Right lobe of liver (tissue), 6 donors: ENCODE measurements around the gene MIDN. TPM values are rescaled to one million over a fixed set of nuclear protein-coding genes. Genes with fewer than 3 reads are reported as not detected.

Source experiments
- ATAC-seq, 4 donors: fragments of 200-7000 bp; cut with Tn5 transposase; one replicate each; pipeline ENCODE4 v1.9.1; 2020; ENCODE audit warnings: mild to moderate bottlenecking in 4 of 4, moderate library complexity in 4 of 4
- DNase-seq, 3 donors: peaks; one replicate each; pipeline ENCODE4 v3.0.0-alpha.2; 2020
- H3K27ac ChIP-seq, 3 donors: fragments of 200-600 bp; one replicate each; pipeline ENCODE4 v1.8.0; 2022
- H3K27me3 ChIP-seq, 2 donors: fragments of 200-600 bp; one replicate each; pipeline ENCODE4 v1.8.0; 2022
- H3K36me3 ChIP-seq, 4 donors: fragments of 200-600 bp; sonication (generic) in 1 of 4; one replicate each; pipeline versions ENCODE4 v1.5.1 to v1.8.0; 2017 to 2022; ENCODE audit warnings: control low read depth in 1 of 4
- H3K4me1 ChIP-seq, 4 donors: fragments of 200-600 bp; sonication (generic) in 1 of 4; one replicate each; pipeline versions ENCODE4 v1.5.1 to v1.8.0; 2017 to 2022; ENCODE audit warnings: control low read depth in 1 of 4
- H3K4me3 ChIP-seq, 3 donors: fragments of 200-600 bp; one replicate each; pipeline ENCODE4 v1.8.0; 2022
- H3K9me3 ChIP-seq, 4 donors: fragments of 200-600 bp; sonication (generic) in 1 of 4; one replicate each; pipeline versions ENCODE4 v1.5.1 to v1.8.0; 2017 to 2022; ENCODE audit warnings: control low read depth in 1 of 4
- CTCF ChIP-seq, 4 donors: fragments of 200-600 bp in 3 of 4; fragments of 450-650 bp in 1 of 4; IDR thresholded peaks; one replicate each; pipeline versions ENCODE4 v1.5.1 to v1.8.0; 2016 to 2022; ENCODE audit warnings: antibody characterized with exemption in 4 of 4, mild to moderate bottlenecking in 2 of 4
- POLR2A ChIP-seq: fragments of 450-650 bp; IDR thresholded peaks from one replicate; pipeline ENCODE4 v1.6.1; 2017; ENCODE audit warnings: antibody characterized with exemption, mild to moderate bottlenecking
- WGBS: methylation state at CpG from one replicate; pipeline ENCODE4 v1.1.6; 2018; ENCODE audit warnings: low coverage, low lambda C conversion rate; ENCODE audit not compliant: insufficient coverage; ENCODE audit errors: missing lambda C conversion rate; 5-methylcytosine and 5-hydroxymethylcytosine counted together
- intact Hi-C, 2 donors: fragments of 100-400 bp; cut with DNase I; formaldehyde crosslinking; loops; one replicate each; pipeline versions ENCODE4 v1.11.2 to v1.14.1; 2022
- total RNA-seq, 6 experiments: library from RNA; depleted of rRNA in 2 of 6; stranded (reverse); fragments of >200 nt in 2 of 6; fragmentation: NEBNext Ultra II Directional in 3 of 6; extraction: Animal tissue kit (Norgen Biotek cat#: 25700) in 3 of 6; gene quantifications; one replicate each; pipeline versions ENCODE4 v1.1.0 to v1.2.4, GENCODE V29; 2016 to 2023
- donor health status: DM: no; HTN: yes; CAD: no.
- donor health status: DM: no; HTN: no; CAD: no.
- donor health status: DM: no; HTN: no; CAD: no.
- donor health status: DM: no; HTN: yes; CAD: no.
- donor health status: DM: no; HTN: yes; CAD: no.

The MIDN gene
- total RNA-seq, 6 experiments from 2014 or later = 22.3 to 55.1 (median 29.3) TPM

GRCh38 chr19:1225440-1226226 lies 22.8 kb upstream of the MIDN start:
- TF ChIP-seq POLR2A = no peak
- no peak for TF ChIP-seq CTCF (IDR thresholded peaks at IDR 0.05)
- H3K27me3 ChIP-seq = no peaks in the 10 kb centered on the region
- intact Hi-C loops = no loop called here
- H3K4me1 ChIP-seq = no peaks in the 10 kb centered on the region
- H3K27ac ChIP-seq = no peak overlapping the region
- H3K9me3 ChIP-seq = no peaks in the 10 kb centered on the region
- WGBS = 73% methylated on average over 2 of the region's 29 CpGs
- DNase-seq (no peak), ATAC-seq (no peak)
- no peak overlapping the region for H3K4me3 ChIP-seq
- peaks cover 0 to 35% (median 12%) of the 10 kb centered on the region in 4 donors for H3K36me3 ChIP-seq

GRCh38 chr19:1226227-1226518 lies 22.2 kb upstream of the MIDN start:
- ATAC-seq = no peak
- DNase-seq = no peak
- TF ChIP-seq CTCF (IDR thresholded peaks at IDR 0.05) (no peak), POLR2A (no peak)
- Histone ChIP-seq H3K4me3 (no peak overlapping the region), H3K27ac (no peak overlapping the region), H3K27me3 (no peaks in the 10 kb centered on the region), H3K9me3 (no peaks in the 10 kb centered on the region), H3K36me3 (peaks cover 0 to 30% (median 12%) of the 10 kb centered on the region in 4 donors), H3K4me1 (no peaks in the 10 kb centered on the region)
- WGBS = 90% methylated on average over 2 of the region's 11 CpGs
- intact Hi-C loops = no loop called here

GRCh38 chr19:1226522-1227303 lies 21.7 kb upstream of the MIDN start:
- no peak overlapping the region for H3K4me3 ChIP-seq
- no peaks in the 10 kb centered on the region for H3K9me3 ChIP-seq
- H3K27ac ChIP-seq = no peak overlapping the region
- ATAC-seq (no peak), DNase-seq (no peak)
- intact Hi-C loops = no loop called here
- peaks cover 0 to 27% (median 12%) of the 10 kb centered on the region in 4 donors for H3K36me3 ChIP-seq
- WGBS = no CpG with 5 or more reads among the region's 50 CpGs
- TF ChIP-seq POLR2A (no peak), CTCF (IDR thresholded peaks at IDR 0.05) (no peak)
- H3K4me1 ChIP-seq = no peaks in the 10 kb centered on the region
- H3K27me3 ChIP-seq = no peaks in the 10 kb centered on the region

GRCh38 chr19:1227304-1228054 lies 20.9 kb upstream of the MIDN start:
- Histone ChIP-seq H3K9me3 (no peaks in the 10 kb centered on the region), H3K4me3 (no peak overlapping the region), H3K27me3 (no peaks in the 10 kb centered on the region), H3K36me3 (peaks cover 0 to 20% (median 8%) of the 10 kb centered on the region in 4 donors), H3K27ac (no peak overlapping the region), H3K4me1 (no peaks in the 10 kb centered on the region)
- intact Hi-C loops = no loop called here
- WGBS = 90% methylated on average over 8 of the region's 56 CpGs
- TF ChIP-seq POLR2A = no peak
- no peak for TF ChIP-seq CTCF (IDR thresholded peaks at IDR 0.05)
- no peak for ATAC-seq
- DNase-seq = no peak
